Stomach (tissue), 4 donors: ENCODE results near the gene LRRC34.

Source experiments
- CTCF ChIP-seq, 7 experiments: fragments of 450-650 bp in 4 of 7; fragments of 200-600 bp in 3 of 7; sonication (generic) in 3 of 7; IDR thresholded peaks; one replicate each; pipeline ENCODE4 v1.5.1; 2016 to 2019; ENCODE audit warnings: antibody characterized with exemption in 7 of 7, control low read depth in 2 of 7, mild to moderate bottlenecking in 1 of 7
- EP300 ChIP-seq: sonication (generic); formaldehyde crosslinking; IDR thresholded peaks from one replicate; pipeline ENCODE4 v1.6.1; 2017; ENCODE audit warnings: antibody characterized with exemption
- POLR2A ChIP-seq, 4 donors: fragments of 450-650 bp; IDR thresholded peaks; one replicate each; pipeline ENCODE4 v1.6.1; 2016; ENCODE audit warnings: antibody characterized with exemption in 4 of 4, control low read depth in 2 of 4, mild to moderate bottlenecking in 1 of 4, moderate library complexity in 1 of 4
- POLR2AphosphoS5 ChIP-seq, 3 donors: sonication (generic); formaldehyde crosslinking; IDR thresholded peaks; one replicate each; pipeline ENCODE4 v1.6.1; 2016; ENCODE audit warnings: antibody characterized with exemption in 3 of 3

GRCh38 chr3:169812332-169813235 is at the start of gene LRRC34, which contains the start of gene LRRIQ4:
- TF ChIP-seq CTCF (IDR thresholded peaks at IDR 0.05) (no peak), POLR2AphosphoS5 (IDR thresholded peaks at IDR 0.05) (no peak), POLR2A (IDR thresholded peaks at IDR 0.05) (no peak), EP300 (no peak)
